ENCODE data around the gene MRPL39. TPM values are rescaled to one million over a fixed set of nuclear protein-coding genes. Genes with fewer than 3 reads are reported as not detected.

MRPL39 gene
- polyA plus RNA-seq, 1 donor from 2014 or later: 28.5 TPM

DNA sequence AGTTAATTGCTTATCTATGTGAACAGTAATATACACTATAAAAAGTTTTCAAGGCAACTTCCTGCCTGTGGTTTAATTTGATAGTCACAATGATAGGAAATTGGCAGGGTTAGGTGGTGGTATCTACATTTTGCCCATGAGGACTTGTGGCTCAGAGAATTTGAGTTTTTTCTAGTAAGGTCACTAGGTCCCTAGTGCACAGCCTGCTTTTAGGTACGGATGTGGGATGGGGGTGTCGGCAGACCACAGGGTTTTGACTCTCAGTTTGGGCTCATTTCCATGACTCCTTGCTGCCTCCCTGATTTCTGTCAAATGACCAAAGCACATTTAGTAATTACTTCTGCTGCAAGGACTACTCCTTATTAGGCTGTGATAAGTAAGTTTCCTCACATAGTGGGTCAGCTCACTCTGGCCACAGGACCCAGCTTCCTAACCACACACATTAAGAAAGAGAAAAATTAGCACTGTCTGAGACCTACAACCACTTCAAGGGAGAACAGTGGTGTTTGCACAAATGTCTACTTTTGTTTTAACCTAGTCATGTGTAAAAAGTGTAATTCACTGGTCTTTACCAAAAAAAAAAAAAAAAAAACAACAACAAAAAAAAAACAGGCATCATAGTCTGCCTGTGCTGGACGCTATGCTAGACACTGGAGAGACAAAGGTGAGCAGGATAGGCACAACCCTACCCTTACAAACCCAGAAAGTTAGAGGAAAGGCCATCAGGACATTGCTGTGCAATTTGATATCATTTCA is 43.7 kb downstream of the MRPL39 start:
- Histone ChIP-seq H3K27me3 (ENCODE audit: insufficient read depth, low read depth, low read length) (peaks cover 17% of the 10 kb centered on the region), H3F3A (ENCODE audit: insufficient read depth, low read length, poor library complexity, severe bottlenecking) (no peaks in the 10 kb centered on the region), H3K27ac (ENCODE audit: low read length) (no peak overlapping the region), H3K9me2 (ENCODE audit: insufficient read depth, low read length) (no peaks in the 10 kb centered on the region), H3K9me3 (ENCODE audit: low read length) (no peaks in the 10 kb centered on the region), H3K4me2 (ENCODE audit: low read length) (no peak overlapping the region), H2AFZ (ENCODE audit: low read depth, low read length) (no peak overlapping the region), H3K4me3 (ENCODE audit: low read length) (no peak overlapping the region), H3K36me3 (ENCODE audit: insufficient read depth, low read length) (no peaks in the 10 kb centered on the region), H3K9ac (ENCODE audit: low read length) (no peak overlapping the region), H3K79me2 (replicated peaks; ENCODE audit: insufficient read depth, low read length) (no peaks in the 10 kb centered on the region), H4K20me1 (ENCODE audit: insufficient read depth) (no peaks in the 10 kb centered on the region)
- TF ChIP-seq, protein P1, sequence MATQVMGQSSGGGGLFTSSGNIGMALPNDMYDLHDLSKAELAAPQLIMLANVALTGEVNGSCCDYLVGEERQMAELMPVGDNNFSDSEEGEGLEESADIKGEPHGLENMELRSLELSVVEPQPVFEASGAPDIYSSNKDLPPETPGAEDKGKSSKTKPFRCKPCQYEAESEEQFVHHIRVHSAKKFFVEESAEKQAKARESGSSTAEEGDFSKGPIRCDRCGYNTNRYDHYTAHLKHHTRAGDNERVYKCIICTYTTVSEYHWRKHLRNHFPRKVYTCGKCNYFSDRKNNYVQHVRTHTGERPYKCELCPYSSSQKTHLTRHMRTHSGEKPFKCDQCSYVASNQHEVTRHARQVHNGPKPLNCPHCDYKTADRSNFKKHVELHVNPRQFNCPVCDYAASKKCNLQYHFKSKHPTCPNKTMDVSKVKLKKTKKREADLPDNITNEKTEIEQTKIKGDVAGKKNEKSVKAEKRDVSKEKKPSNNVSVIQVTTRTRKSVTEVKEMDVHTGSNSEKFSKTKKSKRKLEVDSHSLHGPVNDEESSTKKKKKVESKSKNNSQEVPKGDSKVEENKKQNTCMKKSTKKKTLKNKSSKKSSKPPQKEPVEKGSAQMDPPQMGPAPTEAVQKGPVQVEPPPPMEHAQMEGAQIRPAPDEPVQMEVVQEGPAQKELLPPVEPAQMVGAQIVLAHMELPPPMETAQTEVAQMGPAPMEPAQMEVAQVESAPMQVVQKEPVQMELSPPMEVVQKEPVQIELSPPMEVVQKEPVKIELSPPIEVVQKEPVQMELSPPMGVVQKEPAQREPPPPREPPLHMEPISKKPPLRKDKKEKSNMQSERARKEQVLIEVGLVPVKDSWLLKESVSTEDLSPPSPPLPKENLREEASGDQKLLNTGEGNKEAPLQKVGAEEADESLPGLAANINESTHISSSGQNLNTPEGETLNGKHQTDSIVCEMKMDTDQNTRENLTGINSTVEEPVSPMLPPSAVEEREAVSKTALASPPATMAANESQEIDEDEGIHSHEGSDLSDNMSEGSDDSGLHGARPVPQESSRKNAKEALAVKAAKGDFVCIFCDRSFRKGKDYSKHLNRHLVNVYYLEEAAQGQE (IDR thresholded peaks at IDR 0.05; ENCODE audit: borderline replicate concordance): no peak
- TF ChIP-seq POLR2AphosphoS5 (IDR thresholded peaks at IDR 0.05): no peak
- no peak for TF ChIP-seq SMC3 (conservative IDR thresholded peaks at IDR 0.05; ENCODE audit: poor library complexity)
- no peak for TF ChIP-seq TAF1 (IDR thresholded peaks at IDR 0.05; ENCODE audit: low read depth)
- TF ChIP-seq MXI1 (conservative IDR thresholded peaks at IDR 0.05; ENCODE audit: poor library complexity, severe bottlenecking): no peak
- TF ChIP-seq, protein P2, sequence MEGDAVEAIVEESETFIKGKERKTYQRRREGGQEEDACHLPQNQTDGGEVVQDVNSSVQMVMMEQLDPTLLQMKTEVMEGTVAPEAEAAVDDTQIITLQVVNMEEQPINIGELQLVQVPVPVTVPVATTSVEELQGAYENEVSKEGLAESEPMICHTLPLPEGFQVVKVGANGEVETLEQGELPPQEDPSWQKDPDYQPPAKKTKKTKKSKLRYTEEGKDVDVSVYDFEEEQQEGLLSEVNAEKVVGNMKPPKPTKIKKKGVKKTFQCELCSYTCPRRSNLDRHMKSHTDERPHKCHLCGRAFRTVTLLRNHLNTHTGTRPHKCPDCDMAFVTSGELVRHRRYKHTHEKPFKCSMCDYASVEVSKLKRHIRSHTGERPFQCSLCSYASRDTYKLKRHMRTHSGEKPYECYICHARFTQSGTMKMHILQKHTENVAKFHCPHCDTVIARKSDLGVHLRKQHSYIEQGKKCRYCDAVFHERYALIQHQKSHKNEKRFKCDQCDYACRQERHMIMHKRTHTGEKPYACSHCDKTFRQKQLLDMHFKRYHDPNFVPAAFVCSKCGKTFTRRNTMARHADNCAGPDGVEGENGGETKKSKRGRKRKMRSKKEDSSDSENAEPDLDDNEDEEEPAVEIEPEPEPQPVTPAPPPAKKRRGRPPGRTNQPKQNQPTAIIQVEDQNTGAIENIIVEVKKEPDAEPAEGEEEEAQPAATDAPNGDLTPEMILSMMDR (IDR thresholded peaks at IDR 0.05; ENCODE audit: poor library complexity, severe bottlenecking): no peak
- no peak for TF ChIP-seq EP300 (conservative IDR thresholded peaks at IDR 0.05; ENCODE audit: poor library complexity, severe bottlenecking)
- no peak for TF ChIP-seq EZH2 (IDR thresholded peaks at IDR 0.05; ENCODE audit: borderline replicate concordance, insufficient read depth, low read length, poor library complexity, severe bottlenecking)
- TF ChIP-seq RAD21 (conservative IDR thresholded peaks at IDR 0.05): no peak

DNA sequence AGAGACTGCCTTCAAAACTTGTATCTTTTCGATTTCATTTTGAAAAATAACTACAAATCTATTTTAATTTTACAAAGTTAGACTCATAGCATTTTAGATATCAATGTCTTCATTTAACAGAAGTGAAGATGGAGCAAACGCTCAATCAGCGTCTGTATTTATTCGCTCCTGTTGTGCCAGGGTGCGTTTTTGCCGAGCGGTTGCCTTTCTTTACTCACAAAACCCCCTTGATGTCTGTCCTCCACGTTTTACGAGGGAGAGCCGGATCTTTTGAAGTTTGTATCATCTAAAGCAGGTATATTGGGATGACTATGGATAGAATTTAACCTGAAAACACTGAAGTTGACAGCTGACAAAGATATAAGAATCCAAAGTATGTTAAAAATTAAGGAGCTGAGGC is 44.6 kb downstream of the MRPL39 start:
- Histone ChIP-seq H4K20me1 (ENCODE audit: insufficient read depth) (no peaks in the 10 kb centered on the region), H3K4me3 (ENCODE audit: low read length) (no peak overlapping the region)

More for the DNA sequence above, 44.6 kb downstream of the MRPL39 start:
- Histone ChIP-seq H3F3A (ENCODE audit: insufficient read depth, low read length, poor library complexity, severe bottlenecking) (no peaks in the 10 kb centered on the region), H3K27ac (ENCODE audit: low read length) (no peak overlapping the region), H3K9me3 (ENCODE audit: low read length) (no peaks in the 10 kb centered on the region), H3K79me2 (replicated peaks; ENCODE audit: insufficient read depth, low read length) (no peaks in the 10 kb centered on the region), H2AFZ (ENCODE audit: low read depth, low read length) (no peak overlapping the region), H3K9ac (ENCODE audit: low read length) (no peak overlapping the region), H3K36me3 (ENCODE audit: insufficient read depth, low read length) (no peaks in the 10 kb centered on the region), H3K27me3 (ENCODE audit: insufficient read depth, low read depth, low read length) (peaks cover 17% of the 10 kb centered on the region), H3K9me2 (ENCODE audit: insufficient read depth, low read length) (no peaks in the 10 kb centered on the region), H3K4me2 (ENCODE audit: low read length) (no peak overlapping the region)
- no peak for TF ChIP-seq TAF1 (IDR thresholded peaks at IDR 0.05; ENCODE audit: low read depth)
- TF ChIP-seq, protein P1 (IDR thresholded peaks at IDR 0.05; ENCODE audit: borderline replicate concordance): no peak
- no peak for TF ChIP-seq EZH2 (IDR thresholded peaks at IDR 0.05; ENCODE audit: borderline replicate concordance, insufficient read depth, low read length, poor library complexity, severe bottlenecking)
- no peak for TF ChIP-seq SMC3 (conservative IDR thresholded peaks at IDR 0.05; ENCODE audit: poor library complexity)
- no peak for TF ChIP-seq EP300 (conservative IDR thresholded peaks at IDR 0.05; ENCODE audit: poor library complexity, severe bottlenecking)
- TF ChIP-seq POLR2AphosphoS5 (IDR thresholded peaks at IDR 0.05): no peak
- TF ChIP-seq RAD21 (conservative IDR thresholded peaks at IDR 0.05): no peak
- TF ChIP-seq, protein P2 (IDR thresholded peaks at IDR 0.05; ENCODE audit: poor library complexity, severe bottlenecking): no peak
- no peak for TF ChIP-seq MXI1 (conservative IDR thresholded peaks at IDR 0.05; ENCODE audit: poor library complexity, severe bottlenecking)
